Liver (tissue), 9 donors: Measurements from ENCODE around the gene PCED1B. TPM values are rescaled to one million over a fixed set of nuclear protein-coding genes. Genes with fewer than 3 reads are reported as not detected.

ENCODE experiments used
- DNase-seq: peaks from one replicate; pipeline ENCODE4 v3.0.0-alpha.2; 2017; ENCODE audit warnings: low spot score
- H3K27ac ChIP-seq, 2 donors: one replicate each; pipeline ENCODE4 v1.7.0; 2013; ENCODE audit warnings: inconsistent platforms in 2 of 2, low read length in 2 of 2, control low read depth in 1 of 2, low read depth in 1 of 2, mild to moderate bottlenecking in 1 of 2
- H3K27me3 ChIP-seq, 4 donors: one replicate each; pipeline versions ENCODE4 v1.6.1 to v1.7.0; 2013; ENCODE audit warnings: low read length in 3 of 4, inconsistent platforms in 1 of 4, mild to moderate bottlenecking in 1 of 4, moderate library complexity in 1 of 4; ENCODE audit not compliant: control insufficient read depth in 4 of 4, insufficient read depth in 4 of 4
- H3K36me3 ChIP-seq, 4 donors: one replicate each; pipeline versions ENCODE4 v1.6.1 to v1.7.0; 2013; ENCODE audit warnings: low read length in 3 of 4, mild to moderate bottlenecking in 3 of 4, low read depth in 1 of 4, moderate library complexity in 1 of 4; ENCODE audit not compliant: control insufficient read depth in 4 of 4, insufficient read depth in 3 of 4
- H3K4me1 ChIP-seq, 4 donors: one replicate each; pipeline versions ENCODE4 v1.6.1 to v1.7.0; 2013; ENCODE audit warnings: low read length in 3 of 4, mild to moderate bottlenecking in 3 of 4, moderate library complexity in 1 of 4; ENCODE audit not compliant: control insufficient read depth in 4 of 4, insufficient read depth in 4 of 4
- H3K4me3 ChIP-seq, 3 donors: one replicate each; pipeline versions ENCODE4 v1.6.1 to v1.7.0; 2013; ENCODE audit warnings: low read length in 3 of 3, control low read depth in 1 of 3, low read depth in 1 of 3, mild to moderate bottlenecking in 1 of 3
- H3K9ac ChIP-seq, 2 donors: one replicate each; pipeline ENCODE4 v1.7.0; 2013; ENCODE audit warnings: low read length in 2 of 2, mild to moderate bottlenecking in 2 of 2, moderate library complexity in 2 of 2, control low read depth in 1 of 2, low read depth in 1 of 2
- H3K9me3 ChIP-seq, 4 donors: one replicate each; pipeline versions ENCODE4 v1.6.1 to v1.7.0; 2013; ENCODE audit warnings: low read length in 3 of 4; ENCODE audit not compliant: control insufficient read depth in 4 of 4
- ATF3 ChIP-seq: IDR thresholded peaks from 2 replicates; pipeline ENCODE4 v1.6.1; 2016; ENCODE audit warnings: antibody characterized with exemption
- CTCF ChIP-seq: fragments of 150-350 bp; IDR thresholded peaks from 2 replicates; pipeline ENCODE4 v1.5.1; 2017; ENCODE audit warnings: improper control_type of control experiment, low read depth, low read length; ENCODE audit not compliant: missing input control
- EGR1 ChIP-seq, 2 donors: IDR thresholded peaks; 2 replicates each; pipeline ENCODE4 v1.6.1; 2016 to 2018; ENCODE audit warnings: antibody characterized with exemption in 2 of 2, low read depth in 2 of 2
- FOXA1 ChIP-seq: IDR thresholded peaks from 2 replicates; pipeline ENCODE4 v1.6.1; 2016; ENCODE audit warnings: antibody characterized with exemption
- FOXA2 ChIP-seq: IDR thresholded peaks from 2 replicates; pipeline ENCODE4 v1.6.1; 2016; ENCODE audit warnings: antibody characterized with exemption
- GABPA ChIP-seq, 2 donors: IDR thresholded peaks in 1 of 2; conservative IDR thresholded peaks in 1 of 2; 2 replicates each; pipeline ENCODE4 v1.6.1; 2016; ENCODE audit warnings: antibody characterized with exemption in 2 of 2, mild to moderate bottlenecking in 1 of 2, moderate library complexity in 1 of 2
- HNF4G ChIP-seq: IDR thresholded peaks from 2 replicates; pipeline ENCODE4 v1.6.1; 2016; ENCODE audit warnings: antibody characterized with exemption
- JUND ChIP-seq, 2 donors: IDR thresholded peaks; 2 replicates each; pipeline ENCODE4 v1.6.1; 2016; ENCODE audit warnings: antibody characterized with exemption in 2 of 2
- MAX ChIP-seq: IDR thresholded peaks from 2 replicates; pipeline ENCODE4 v1.6.1; 2016; ENCODE audit warnings: antibody characterized with exemption
- NR2F2 ChIP-seq: IDR thresholded peaks from 2 replicates; pipeline ENCODE4 v1.6.1; 2016; ENCODE audit warnings: antibody characterized with exemption
- RAD21 ChIP-seq, 2 donors: IDR thresholded peaks; 2 replicates each; pipeline ENCODE4 v1.6.1; 2016; ENCODE audit warnings: antibody characterized with exemption in 2 of 2, mild to moderate bottlenecking in 2 of 2
- REST ChIP-seq: IDR thresholded peaks from 2 replicates; pipeline ENCODE4 v1.6.1; 2016; ENCODE audit warnings: antibody characterized with exemption, mild to moderate bottlenecking
- RXRA ChIP-seq, 2 donors: IDR thresholded peaks; 2 replicates each; pipeline ENCODE4 v1.6.1; 2017 to 2018; ENCODE audit warnings: antibody characterized with exemption in 2 of 2, mild to moderate bottlenecking in 1 of 2
- SP1 ChIP-seq: IDR thresholded peaks from 2 replicates; pipeline ENCODE4 v1.6.1; 2018; ENCODE audit warnings: antibody characterized with exemption, mild to moderate bottlenecking
- TAF1 ChIP-seq: conservative IDR thresholded peaks from 2 replicates; pipeline ENCODE4 v1.6.1; 2016; ENCODE audit warnings: antibody characterized with exemption, mild to moderate bottlenecking
- YY1 ChIP-seq: IDR thresholded peaks from 2 replicates; pipeline ENCODE4 v1.6.1; 2016; ENCODE audit warnings: antibody characterized with exemption, mild to moderate bottlenecking
- WGBS: extraction: QIAGEN DNeasy Blood & Tissue Kit; methylation state at CpG from one replicate; pipeline ENCODE4 v1.1.7; 2013; 5-methylcytosine and 5-hydroxymethylcytosine counted together
- polyA plus RNA-seq, 2 donors: library from polyadenylated mRNA; stranded (reverse) in 1 of 2; unstranded in 1 of 2; fragments of 200-250 nt in 1 of 2; fragments of >200 nt in 1 of 2; fragmentation: Nextera tagmentation in 1 of 2; extraction: Ambion mirVana in 1 of 2; gene quantifications; one replicate each; pipeline versions ENCODE4 v1.2.1 to v1.2.3, GENCODE V29; 2013 to 2015
- total RNA-seq, 2 donors: library from RNA; depleted of rRNA; stranded (reverse); fragments of >200 nt; gene quantifications; one replicate each; pipeline ENCODE4 v1.2.3, GENCODE V29; 2014
- donor health status: healthy.
- donor health status: healthy.
- donor health status: healthy.
- donor health status: healthy.
- donor health status: healthy.

PCED1B gene
- total and polyA plus RNA-seq, 4 donors = 0.51 to 1.8 (median 1.1) TPM

GRCh38 chr12:47224563-47225133, 145.2 kb downstream of the PCED1B start:
- H3K4me1 ChIP-seq = peaks cover 13 to 40% (median 25%) of the 10 kb centered on the region in 4 donors
- TF ChIP-seq RAD21 (IDR thresholded peaks at IDR 0.05) = no peak
- no peak for TF ChIP-seq TAF1
- no peak for TF ChIP-seq GABPA (IDR thresholded peaks at IDR 0.05 in 1 of 2, conservative IDR thresholded peaks at IDR 0.05 in 1 of 2)
- TF ChIP-seq HNF4G = no peak
- no peak for TF ChIP-seq SP1
- no peak for TF ChIP-seq YY1
- TF ChIP-seq REST = no peak
- TF ChIP-seq EGR1 (IDR thresholded peaks at IDR 0.05; ENCODE audit: low read depth in 2 of 2) = no peak
- TF ChIP-seq FOXA1 = no peak
- TF ChIP-seq RXRA (IDR thresholded peaks at IDR 0.05) = no peak
- TF ChIP-seq JUND (IDR thresholded peaks at IDR 0.05) = no peak
- no peak for TF ChIP-seq CTCF
- TF ChIP-seq NR2F2 = no peak
- no peak for TF ChIP-seq ATF3
- H3K4me3 ChIP-seq = no peak overlapping the region
- H3K9ac ChIP-seq = no peak overlapping the region
- H3K27ac ChIP-seq = peak overlapping the region in 1 of 2 donors; percentile 78
- H3K27me3 ChIP-seq = no peaks in the 10 kb centered on the region
- H3K36me3 ChIP-seq = no peaks in the 10 kb centered on the region
- no peaks in the 10 kb centered on the region for H3K9me3 ChIP-seq
- WGBS = 78% methylated on average over 17 of the region's 17 CpGs
- no peak for DNase-seq

- Histone ChIP-seq H3K27ac (no peak overlapping the region), H3K36me3 (no peaks in the 10 kb centered on the region), H3K9me3 (no peaks in the 10 kb centered on the region), H3K4me3 (no peak overlapping the region), H3K9ac (no peak overlapping the region), H3K27me3 (no peaks in the 10 kb centered on the region), H3K4me1 (peaks cover 14 to 40% (median 25%) of the 10 kb centered on the region in 4 donors)
- no peak for TF ChIP-seq RXRA (IDR thresholded peaks at IDR 0.05)
- no peak for TF ChIP-seq EGR1 (IDR thresholded peaks at IDR 0.05; ENCODE audit: low read depth in 2 of 2)
- TF ChIP-seq HNF4G = no peak
- no peak for TF ChIP-seq MAX
- TF ChIP-seq REST = no peak
- no peak for TF ChIP-seq FOXA1
- TF ChIP-seq SP1 = no peak
- TF ChIP-seq YY1 = no peak
- no peak for TF ChIP-seq JUND (IDR thresholded peaks at IDR 0.05)
- no peak for TF ChIP-seq GABPA (IDR thresholded peaks at IDR 0.05 in 1 of 2, conservative IDR thresholded peaks at IDR 0.05 in 1 of 2)
- no peak for TF ChIP-seq ATF3
- TF ChIP-seq TAF1 = no peak
- no peak for TF ChIP-seq RAD21 (IDR thresholded peaks at IDR 0.05)
- no peak for TF ChIP-seq FOXA2
- TF ChIP-seq CTCF = no peak
- no peak for TF ChIP-seq NR2F2
- no peak for DNase-seq
- WGBS = 95% methylated on average over 2 of the region's 2 CpGs
Observed at GRCh38 chr12:47225356-47225755, 145.9 kb downstream of the PCED1B start.
